ENCODE results near the gene TMPRSS4.

GRCh38 chr11:118112711-118113430 lies 36.0 kb downstream of the TMPRSS4 start:
- TF ChIP-seq, protein P1, sequence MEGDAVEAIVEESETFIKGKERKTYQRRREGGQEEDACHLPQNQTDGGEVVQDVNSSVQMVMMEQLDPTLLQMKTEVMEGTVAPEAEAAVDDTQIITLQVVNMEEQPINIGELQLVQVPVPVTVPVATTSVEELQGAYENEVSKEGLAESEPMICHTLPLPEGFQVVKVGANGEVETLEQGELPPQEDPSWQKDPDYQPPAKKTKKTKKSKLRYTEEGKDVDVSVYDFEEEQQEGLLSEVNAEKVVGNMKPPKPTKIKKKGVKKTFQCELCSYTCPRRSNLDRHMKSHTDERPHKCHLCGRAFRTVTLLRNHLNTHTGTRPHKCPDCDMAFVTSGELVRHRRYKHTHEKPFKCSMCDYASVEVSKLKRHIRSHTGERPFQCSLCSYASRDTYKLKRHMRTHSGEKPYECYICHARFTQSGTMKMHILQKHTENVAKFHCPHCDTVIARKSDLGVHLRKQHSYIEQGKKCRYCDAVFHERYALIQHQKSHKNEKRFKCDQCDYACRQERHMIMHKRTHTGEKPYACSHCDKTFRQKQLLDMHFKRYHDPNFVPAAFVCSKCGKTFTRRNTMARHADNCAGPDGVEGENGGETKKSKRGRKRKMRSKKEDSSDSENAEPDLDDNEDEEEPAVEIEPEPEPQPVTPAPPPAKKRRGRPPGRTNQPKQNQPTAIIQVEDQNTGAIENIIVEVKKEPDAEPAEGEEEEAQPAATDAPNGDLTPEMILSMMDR (IDR thresholded peaks at IDR 0.05; ENCODE audit: low read depth, low read length, missing input control) = no peak
- TF ChIP-seq ATF3 (IDR thresholded peaks at IDR 0.05) (no peak), YY1 (IDR thresholded peaks at IDR 0.05) (no peak), MAX (IDR thresholded peaks at IDR 0.05) (no peak), GABPA (IDR thresholded peaks at IDR 0.05 in 1 of 2, conservative IDR thresholded peaks at IDR 0.05 in 1 of 2) (no peak), RAD21 (IDR thresholded peaks at IDR 0.05) (no peak)
